Measurements from ENCODE around the gene RAB15.

Gene RAB15

GRCh38 chr14:64954491-64955240 is 17.5 kb downstream of the RAB15 start:
- DNase-seq, result no peak

- DNase-seq, result no peak
These were observed 18.5 kb downstream of the RAB15 start for GRCh38 chr14:64953661-64954060.

- no peak for DNase-seq
These were observed 18.9 kb downstream of the RAB15 start for GRCh38 chr14:64953310-64953654.

- no peak for DNase-seq
These were observed 19.4 kb downstream of the RAB15 start for GRCh38 chr14:64952598-64953309.

GRCh38 chr14:64951724-64952123 is 20.4 kb downstream of the RAB15 start:
- no peak for DNase-seq

GRCh38 chr14:64951291-64951690 is 20.8 kb downstream of the RAB15 start:
- no peak for DNase-seq

- DNase-seq, result no peak
These were observed 21.2 kb downstream of the RAB15 start for GRCh38 chr14:64950889-64951288.

GRCh38 chr14:64948612-64949210 is 23.4 kb downstream of the RAB15 start:
- no peak for DNase-seq

GRCh38 chr14:64947710-64948611 is 24.2 kb downstream of the RAB15 start:
- DNase-seq, result no peak

GRCh38 chr14:64946310-64947045 is 25.7 kb downstream of the RAB15 start:
- no peak for DNase-seq

- DNase-seq, result no peak
These were observed 26.5 kb downstream of the RAB15 start for GRCh38 chr14:64945431-64946178.

GRCh38 chr14:64944861-64945260 is 27.3 kb downstream of the RAB15 start:
- no peak for DNase-seq

- DNase-seq, result no peak
These were observed 28.1 kb downstream of the RAB15 start for GRCh38 chr14:64944041-64944440.

- no peak for DNase-seq
These were observed 28.6 kb downstream of the RAB15 start for GRCh38 chr14:64943556-64943955.

- no peak for DNase-seq
These were observed 29.5 kb downstream of the RAB15 start, which contains the start of gene GPX2 for GRCh38 chr14:64942531-64943111. TSS of gene GPX2 (minus strand) at chr14:64942745. CDS start at chr14:64942726, 19 bp downstream.

GRCh38 chr14:64940336-64940910 is 31.7 kb downstream of the RAB15 start:
- DNase-seq, result no peak

- DNase-seq, result no peak
These were observed 32.3 kb downstream of the RAB15 start for GRCh38 chr14:64939817-64940190.

- no peak for DNase-seq
These were observed 32.9 kb downstream of the RAB15 start for GRCh38 chr14:64938972-64939816.

- DNase-seq, result no peak
These were observed 34.3 kb downstream of the RAB15 start for GRCh38 chr14:64937821-64938193.
